GM12878 (cell line): ENCODE data around the gene ULK4. TPM values are rescaled to one million over a fixed set of nuclear protein-coding genes. Genes with fewer than 3 reads are reported as not detected.

Experiments
- ATAC-seq: fragments of 200-7000 bp; cut with Tn5 transposase; 3 replicates; pipeline ENCODE4 v1.9.1; 2020; ENCODE audit warnings: mild to moderate bottlenecking, moderate library complexity
- BruUV-seq: library from RNA; stranded (reverse); fragments of 400-500 nt; replicated peaks from 2 replicates; lab custom pipeline; 2021; lab: Mats Ljungman, UMichigan
- CTCF ChIA-PET: fragments of 300-600 bp; sonication (Branson Sonifier 250); formaldehyde crosslinking; extraction: SDS; loops from one replicate; lab custom pipeline; 2021; ENCODE audit warnings: inconsistent platforms; lab: Yijun Ruan, JAX
- POLR2A ChIA-PET: fragments of 350-600 bp; formaldehyde crosslinking; extraction: SDS; loops from one replicate; lab custom pipeline; 2021; ENCODE audit warnings: inconsistent platforms; lab: Charles Lee
- RAD21 ChIA-PET: fragments of 300-600 bp; sonication (Branson Sonifier 250); formaldehyde crosslinking; loops from one replicate; lab custom pipeline; 2023; ENCODE audit warnings: antibody characterized with exemption; ENCODE audit not compliant: unreplicated experiment; lab: Charles Lee
- SMC1A ChIA-PET: fragments of 300-600 bp; sonication (Branson Sonifier 250); formaldehyde crosslinking; loops from one replicate; lab custom pipeline; 2023; ENCODE audit not compliant: unreplicated experiment, uncharacterized antibody; lab: Charles Lee
- DNase-seq: peaks from one replicate; pipeline ENCODE4 v3.0.0-alpha.2; 2011; ENCODE audit warnings: low read depth, low spot score
- FAIRE-seq: peaks from 3 replicates; lab custom pipeline; 2011; peaks lifted over from hg19 to GRCh38; lab: Jason Lieb, UNC
- H2AFZ ChIP-seq: 2 replicates; pipeline ENCODE4 v1.6.0; 2011; ENCODE audit warnings: low read depth, low read length, control low read depth; ENCODE audit not compliant: control insufficient read depth
- H3K27ac ChIP-seq: 2 replicates; pipeline ENCODE4 v1.5.1; 2011; ENCODE audit warnings: control low read depth; ENCODE audit not compliant: control insufficient read depth, insufficient read depth
- H3K27me3 ChIP-seq, 2 experiments: replicated peaks in 1 of 2; 2 replicates each; pipeline versions ENCODE4 v1.6.0 to v1.6.1; 2011; ENCODE audit warnings: low read length in 1 of 2; ENCODE audit not compliant: control insufficient read depth in 2 of 2, insufficient read depth in 2 of 2
- H3K36me3 ChIP-seq, 2 experiments: 2 replicates each; pipeline ENCODE4 v1.5.1; 2011; ENCODE audit warnings: low read length in 1 of 2; ENCODE audit not compliant: control insufficient read depth in 2 of 2, insufficient read depth in 2 of 2
- H3K4me1 ChIP-seq: 2 replicates; pipeline ENCODE4 v1.6.1; 2011; ENCODE audit warnings: mild to moderate bottlenecking, low read length, moderate library complexity, mixed read lengths; ENCODE audit not compliant: control insufficient read depth, insufficient read depth
- H3K4me2 ChIP-seq: 2 replicates; pipeline ENCODE4 v1.6.0; 2011; ENCODE audit warnings: control low read depth; ENCODE audit not compliant: control insufficient read depth, insufficient read depth
- H3K4me3 ChIP-seq: fragments of 200-600 bp; sonication (generic); 2 replicates; pipeline ENCODE4 v1.5.1; 2016
- H3K79me2 ChIP-seq: 2 replicates; pipeline ENCODE4 v1.6.0; 2011; ENCODE audit warnings: low read length; ENCODE audit not compliant: control insufficient read depth, insufficient read depth
- H3K9ac ChIP-seq: 2 replicates; pipeline ENCODE4 v1.8.0; 2011; ENCODE audit warnings: low read length, control low read depth, mixed read lengths; ENCODE audit not compliant: control insufficient read depth, insufficient read depth
- H3K9me3 ChIP-seq: replicated peaks from 3 replicates; pipeline ENCODE4 v1.5.1; 2011; ENCODE audit warnings: mild to moderate bottlenecking, low read length; ENCODE audit not compliant: control insufficient read depth, insufficient read depth
- H4K20me1 ChIP-seq: 2 replicates; pipeline ENCODE4 v1.6.0; 2011; ENCODE audit not compliant: control insufficient read depth, insufficient read depth
- BMI1 ChIP-seq: fragments of 450-650 bp; IDR thresholded peaks from 2 replicates; pipeline ENCODE4 v1.6.1; 2016; ENCODE audit warnings: mild to moderate bottlenecking, moderate library complexity, borderline replicate concordance
- E4F1 ChIP-seq: fragments of 450-650 bp; IDR thresholded peaks from 2 replicates; pipeline ENCODE4 v1.6.1; 2018; ENCODE audit warnings: borderline replicate concordance, mild to moderate bottlenecking; ENCODE audit not compliant: partially characterized antibody
- JUNB ChIP-seq: IDR thresholded peaks from 2 replicates; pipeline ENCODE4 v1.6.1; 2016; ENCODE audit warnings: antibody characterized with exemption, mild to moderate bottlenecking
- MLLT1 ChIP-seq: fragments of 450-650 bp; IDR thresholded peaks from 2 replicates; pipeline ENCODE4 v1.6.1; 2016; ENCODE audit warnings: mild to moderate bottlenecking
- NBN ChIP-seq: fragments of 450-650 bp; IDR thresholded peaks from 2 replicates; pipeline ENCODE4 v1.6.1; 2016
- PML ChIP-seq: IDR thresholded peaks from 2 replicates; pipeline ENCODE4 v1.6.1; 2012; ENCODE audit warnings: low read length, inconsistent platforms
- RELA ChIP-seq: fragments of 450-650 bp; IDR thresholded peaks from 2 replicates; pipeline ENCODE4 v1.8.0; 2014; ENCODE audit warnings: borderline replicate concordance; ENCODE audit not compliant: partially characterized antibody
- SIX5 ChIP-seq: IDR thresholded peaks from 2 replicates; pipeline ENCODE4 v1.6.1; 2011; ENCODE audit warnings: mild to moderate bottlenecking, low read depth, low read length, moderate library complexity; ENCODE audit not compliant: severe bottlenecking
- SPI1 ChIP-seq: IDR thresholded peaks from 2 replicates; pipeline ENCODE4 v1.6.1; 2011; ENCODE audit warnings: low read depth, mild to moderate bottlenecking, low read length, moderate library complexity, borderline replicate concordance; ENCODE audit not compliant: insufficient read depth
- TCF3 ChIP-seq: IDR thresholded peaks from 2 replicates; pipeline ENCODE4 v1.6.1; 2012; ENCODE audit warnings: low read depth, mild to moderate bottlenecking, low read length, borderline replicate concordance; ENCODE audit not compliant: insufficient read depth
- USF1 ChIP-seq: IDR thresholded peaks from 2 replicates; pipeline ENCODE4 v1.6.1; 2011; ENCODE audit warnings: borderline replicate concordance, low read depth, mild to moderate bottlenecking, moderate library complexity, mixed read lengths, low read length; ENCODE audit not compliant: insufficient read depth; ENCODE audit errors: extremely low read length
- USF2 ChIP-seq: IDR thresholded peaks from 2 replicates; pipeline ENCODE4 v1.6.1; 2011; ENCODE audit warnings: low read depth, low read length, improper control_type of control experiment, borderline replicate concordance
- YY1 ChIP-seq: IDR thresholded peaks from 2 replicates; pipeline ENCODE4 v1.6.1; 2011; ENCODE audit warnings: low read depth, mild to moderate bottlenecking, low read length
- ZBTB4 ChIP-seq: fragments of 450-650 bp; formaldehyde crosslinking; IDR thresholded peaks from 2 replicates; pipeline ENCODE4 v1.4.0; 2022; ENCODE audit warnings: mild to moderate bottlenecking, moderate library complexity
- WGBS: methylation state at CpG from one replicate; pipeline ENCODE4 v1.1.6; 2016; ENCODE audit warnings: low lambda C conversion rate; ENCODE audit not compliant: insufficient replicate concordance, insufficient coverage; ENCODE audit errors: missing lambda C conversion rate; 5-methylcytosine and 5-hydroxymethylcytosine counted together
- in situ Hi-C: fragments of 300-500 bp; cut with MboI; formaldehyde crosslinking; loops from 9 replicates; pipeline ENCODE4 v1.14.3; 2018; ENCODE audit warnings: mixed read lengths
- intact Hi-C: fragments of 100-400 bp; cut with micrococcal nuclease; formaldehyde crosslinking; loops from one replicate; pipeline ENCODE4 v1.14.2; 2022; ENCODE audit not compliant: unreplicated experiment
- polyA plus RNA-seq, 11 experiments: library from polyadenylated mRNA; depleted of rRNA in 4 of 11; unstranded in 6 of 11; stranded (reverse) in 5 of 11; fragments of >200 nt; fragmentation: Nextera tagmentation in 4 of 11; fragmentation: Illumina TruSeq in 1 of 11; extraction: Ambion mirVana in 4 of 11; extraction: Trizol in 1 of 11; gene quantifications; 1 replicate in 1 of 11; 2 replicates in 10 of 11; pipeline versions ENCODE4 v1.2.1 to v1.2.3, GENCODE V29; 2011 to 2016; ENCODE audit warnings: inconsistent platforms in 2 of 11, missing spikeins in 2 of 11, low read depth in 1 of 11
- total RNA-seq, 4 experiments: library from RNA; depleted of rRNA in 3 of 4; stranded (reverse); fragments of >200 nt in 3 of 4; fragmentation: Illumina TruSeq in 1 of 4; extraction: Trizol in 1 of 4; gene quantifications; 2 replicates each; pipeline versions ENCODE4 v1.2.1 to v1.2.3, GENCODE V29; 2013 to 2021

The ULK4 gene
- total and polyA plus RNA-seq, 10 of the 15 experiments (the other 5 are each of a cell fraction or from before 2014, with no cell fraction given): 3.5 to 7.6 (median 6.3) TPM

GRCh38 chr3:41363830-41364523, 597.9 kb downstream of the ULK4 start:
- H4K20me1 ChIP-seq: no peaks in the 10 kb centered on the region
- H3K9ac ChIP-seq: no peak overlapping the region
- no peaks in the 10 kb centered on the region for H3K36me3 ChIP-seq
- WGBS: 58% methylated on average over 4 of the region's 4 CpGs
- intact Hi-C loops (no loop called here), in situ Hi-C loops (no loop called here)
- BruUV-seq: no TSS peak
- H3K27ac ChIP-seq: no peak overlapping the region
- DNase-seq: no peak
- H3K4me2 ChIP-seq: no peak overlapping the region
- H3K9me3 ChIP-seq: no peaks in the 10 kb centered on the region
- H3K4me3 ChIP-seq: no peak overlapping the region
- FAIRE-seq: no peak
- no peaks in the 10 kb centered on the region for H3K4me1 ChIP-seq
- ChIA-PET SMC1A (no interaction called here), POLR2A (no interaction called here), CTCF (no interaction called here), RAD21 (no interaction called here)
- no peaks in the 10 kb centered on the region for H3K79me2 ChIP-seq
- H3K27me3 ChIP-seq: no peaks in the 10 kb centered on the region
- H2AFZ ChIP-seq: no peak overlapping the region
- ATAC-seq: no peak
- TF ChIP-seq SIX5: no peak
- TF ChIP-seq MLLT1: no peak
- no peak for TF ChIP-seq NBN
- TF ChIP-seq E4F1: no peak
- no peak for TF ChIP-seq SPI1
- TF ChIP-seq TCF3: no peak
- TF ChIP-seq PML: no peak
- TF ChIP-seq BMI1: no peak
- TF ChIP-seq ZBTB4 (CRISPR knock-in tag): no peak
- TF ChIP-seq YY1: no peak
- no peak for TF ChIP-seq USF1
- TF ChIP-seq JUNB: no peak
- TF ChIP-seq USF2: no peak
- no peak for TF ChIP-seq RELA
